ENCODE measurements around the gene WDR38. TPM values are rescaled to one million over a fixed set of nuclear protein-coding genes. Genes with fewer than 3 reads are reported as not detected.

The WDR38 gene
- total RNA-seq, 1 experiment from 2014 or later: not detected

GRCh38 chr9:124808246-124808956, 44.9 kb upstream of the WDR38 start:
- Mint-ChIP-seq H3K27me3 (ENCODE audit: insufficient read depth, unreplicated experiment) (no peaks in the 10 kb centered on the region), H3K36me3 (ENCODE audit: insufficient read depth, unreplicated experiment) (peaks cover 4% of the 10 kb centered on the region), H3K27ac (ENCODE audit: unreplicated experiment) (no peak overlapping the region), H3K4me1 (ENCODE audit: low read depth, unreplicated experiment) (peaks cover 30% of the 10 kb centered on the region), H3K9me3 (ENCODE audit: unreplicated experiment) (no peaks in the 10 kb centered on the region), H3K4me3 (ENCODE audit: unreplicated experiment) (no peak overlapping the region)
- no peak for DNase-seq
- Histone ChIP-seq H3K36me3 (ENCODE audit: control insufficient read depth, insufficient read depth, low read length) (no peaks in the 10 kb centered on the region), H3K27me3 (replicated peaks; ENCODE audit: control insufficient read depth, insufficient read depth, low read length) (no peaks in the 10 kb centered on the region), H3K9me3 (no peaks in the 10 kb centered on the region), H3K4me1 (peaks cover 34% of the 10 kb centered on the region), H3K4me3 (ENCODE audit: low read depth, low read length) (no peak overlapping the region)
- BruUV-seq (replicated peaks): no TSS peak
- ChIA-PET CTCF (no interaction called here), POLR2A (no interaction called here)
- no peak for TF ChIP-seq CTCF (IDR thresholded peaks at IDR 0.05; ENCODE audit: insufficient read depth in 1 of 2, low read depth in 1 of 2, low read length in 1 of 2, severe bottlenecking in 1 of 2, unreplicated experiment in 1 of 2)
- intact Hi-C loops (cut with micrococcal nuclease; ENCODE audit: unreplicated experiment): no loop called here

- H3K36me3 Mint-ChIP-seq (ENCODE audit: insufficient read depth, unreplicated experiment): peaks cover 4% of the 10 kb centered on the region
- H3K9me3 ChIP-seq: no peaks in the 10 kb centered on the region
- DNase-seq: no peak
- intact Hi-C loops (cut with micrococcal nuclease; ENCODE audit: unreplicated experiment): no loop called here
- peak overlapping the region; percentile 61 for H3K27ac Mint-ChIP-seq (ENCODE audit: unreplicated experiment)
- H3K9me3 Mint-ChIP-seq (ENCODE audit: unreplicated experiment): no peaks in the 10 kb centered on the region
- ChIA-PET CTCF (no interaction called here), POLR2A (no interaction called here)
- no peaks in the 10 kb centered on the region for H3K36me3 ChIP-seq (ENCODE audit: control insufficient read depth, insufficient read depth, low read length)
- no peaks in the 10 kb centered on the region for H3K27me3 Mint-ChIP-seq (ENCODE audit: insufficient read depth, unreplicated experiment)
- H3K4me1 Mint-ChIP-seq (ENCODE audit: low read depth, unreplicated experiment): peaks cover 30% of the 10 kb centered on the region
- no peak overlapping the region for H3K4me3 ChIP-seq (ENCODE audit: low read depth, low read length)
- H3K4me3 Mint-ChIP-seq (ENCODE audit: unreplicated experiment): no peak overlapping the region
- no peak for TF ChIP-seq CTCF (IDR thresholded peaks at IDR 0.05; ENCODE audit: insufficient read depth in 1 of 2, low read depth in 1 of 2, low read length in 1 of 2, severe bottlenecking in 1 of 2, unreplicated experiment in 1 of 2)
- BruUV-seq (replicated peaks): no TSS peak
- H3K27me3 ChIP-seq (replicated peaks; ENCODE audit: control insufficient read depth, insufficient read depth, low read length): no peaks in the 10 kb centered on the region
- H3K4me1 ChIP-seq: peaks cover 34% of the 10 kb centered on the region
These were observed 44.0 kb upstream of the WDR38 start for GRCh38 chr9:124809211-124809610.

- Mint-ChIP-seq H3K36me3 (ENCODE audit: insufficient read depth, unreplicated experiment) (peaks cover 4% of the 10 kb centered on the region), H3K27ac (ENCODE audit: unreplicated experiment) (peak overlapping the region; percentile 86), H3K27me3 (ENCODE audit: insufficient read depth, unreplicated experiment) (no peaks in the 10 kb centered on the region), H3K4me3 (ENCODE audit: unreplicated experiment) (no peak overlapping the region), H3K4me1 (ENCODE audit: low read depth, unreplicated experiment) (peaks cover 30% of the 10 kb centered on the region), H3K9me3 (ENCODE audit: unreplicated experiment) (no peaks in the 10 kb centered on the region)
- Histone ChIP-seq H3K27me3 (replicated peaks; ENCODE audit: control insufficient read depth, insufficient read depth, low read length) (no peaks in the 10 kb centered on the region), H3K4me1 (peaks cover 34% of the 10 kb centered on the region), H3K36me3 (ENCODE audit: control insufficient read depth, insufficient read depth, low read length) (no peaks in the 10 kb centered on the region), H3K9me3 (no peaks in the 10 kb centered on the region), H3K4me3 (ENCODE audit: low read depth, low read length) (no peak overlapping the region)
- BruUV-seq (replicated peaks): no TSS peak
- DNase-seq: no peak
- ChIA-PET POLR2A (no interaction called here), CTCF (interaction anchor here (1.4 to 1.5 kb wide), 2 partner anchors 33 to 39 kb away, joined by 3 to 9 read pairs; partner anchors contain the start of genes NR6A1 and OLFML2A)
- intact Hi-C loops (cut with micrococcal nuclease; ENCODE audit: unreplicated experiment): no loop called here
- no peak for TF ChIP-seq CTCF (IDR thresholded peaks at IDR 0.05; ENCODE audit: insufficient read depth in 1 of 2, low read depth in 1 of 2, low read length in 1 of 2, severe bottlenecking in 1 of 2, unreplicated experiment in 1 of 2)
These were observed 43.3 kb upstream of the WDR38 start for GRCh38 chr9:124809741-124810500.

Measured in Caco-2 (cell line).